ENCODE data around the gene TBX1. TPM values are rescaled to one million over a fixed set of nuclear protein-coding genes. Genes with fewer than 3 reads are reported as not detected.
A peak's percentile ranks its signal among the peaks of the same experiment; 100 is the strongest.

The TBX1 gene
- total RNA-seq, 2 experiments from 2014 or later: not detected

DNA sequence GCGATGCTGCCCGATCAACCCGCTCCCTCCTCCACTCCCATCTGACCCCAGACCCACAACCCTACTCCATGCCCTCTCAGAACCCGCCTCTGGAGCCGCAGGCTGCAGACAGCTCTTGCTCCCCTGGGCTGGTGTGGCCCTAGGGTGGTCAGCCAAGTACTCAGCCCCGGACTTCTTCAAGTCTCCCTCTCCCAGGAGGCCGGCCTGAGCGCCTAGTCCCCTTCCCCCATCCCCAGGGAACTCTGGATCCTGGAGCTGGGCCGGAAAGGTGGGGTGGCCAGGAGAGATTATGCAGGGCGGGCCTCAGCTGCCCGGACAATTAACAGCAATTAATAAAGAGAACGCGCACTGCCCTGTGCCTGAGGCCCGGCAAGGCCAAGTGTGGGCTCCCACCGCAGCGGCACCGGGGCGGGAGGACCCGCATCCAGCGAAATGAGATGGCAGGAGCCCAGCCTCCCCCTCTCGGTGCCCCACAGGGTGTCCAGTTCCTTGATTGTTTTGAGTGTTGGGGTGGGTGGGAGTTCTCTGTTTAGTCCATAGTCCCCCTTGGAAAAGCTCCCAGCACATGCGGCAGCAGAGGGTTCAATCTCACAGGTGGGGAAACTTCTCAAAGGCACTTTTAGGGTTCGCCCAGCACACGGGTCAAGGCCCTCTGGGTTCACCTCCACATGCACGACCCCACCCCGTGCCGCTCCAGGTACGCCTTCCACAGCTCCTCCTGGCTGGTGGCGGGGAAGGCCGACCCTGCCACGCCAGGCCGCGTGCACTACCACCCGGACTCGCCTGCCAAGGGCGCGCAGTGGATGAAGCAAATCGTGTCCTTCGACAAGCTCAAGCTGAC is 3.1 kb downstream of the TBX1 start:
- H3K4me1 Mint-ChIP-seq: peaks cover 20% of the 10 kb centered on the region
- DNase-seq: no peak
- intact Hi-C loops (cut with DNase I, micrococcal nuclease): no loop called here
- no peaks in the 10 kb centered on the region for H3K36me3 Mint-ChIP-seq (ENCODE audit: low read depth)
- ATAC-seq: no peak
- H3K27ac Mint-ChIP-seq: no peak overlapping the region
- ChIA-PET POLR2A (no interaction called here), CTCF (interaction anchor here (0.5 to 2.3 kb wide), 3 partner anchors 10 to 159 kb away, joined by 3 to 8 read pairs (median 4); no protein-coding TSS in a partner anchor)
- no peaks in the 10 kb centered on the region for H3K9me3 Mint-ChIP-seq (ENCODE audit: low read depth)
- no peak overlapping the region for H3K4me3 Mint-ChIP-seq
- H3K27me3 Mint-ChIP-seq: peaks cover 54% of the 10 kb centered on the region

DNA sequence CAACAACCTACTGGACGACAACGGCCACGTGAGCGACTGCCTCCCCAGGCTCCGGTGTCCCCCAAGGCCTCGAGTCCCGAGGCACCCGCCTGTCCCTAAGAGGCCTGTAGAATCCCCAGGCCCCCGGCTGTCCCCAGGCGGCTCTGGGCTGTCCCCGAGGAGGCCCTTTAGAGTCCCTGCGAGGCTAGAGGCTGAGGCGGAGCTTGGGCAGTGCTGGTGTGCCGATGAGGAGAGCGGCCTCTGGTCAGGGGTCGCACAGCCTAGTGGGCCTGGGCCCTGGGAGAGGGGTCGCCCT is 3.7 kb downstream of the TBX1 start:
- ChIA-PET POLR2A (no interaction called here), CTCF (interaction anchor here (0.5 to 2.3 kb wide), 2 partner anchors 34 to 158 kb away, joined by 3 to 8 read pairs; no protein-coding TSS in a partner anchor)
- Mint-ChIP-seq H3K9me3 (ENCODE audit: low read depth) (no peaks in the 10 kb centered on the region), H3K27ac (no peak overlapping the region), H3K4me1 (peaks cover 20% of the 10 kb centered on the region), H3K36me3 (ENCODE audit: low read depth) (no peaks in the 10 kb centered on the region), H3K27me3 (peaks cover 56% of the 10 kb centered on the region), H3K4me3 (no peak overlapping the region)
- intact Hi-C loops (cut with DNase I, micrococcal nuclease): no loop called here
- no peak for ATAC-seq
- DNase-seq: no peak

DNA sequence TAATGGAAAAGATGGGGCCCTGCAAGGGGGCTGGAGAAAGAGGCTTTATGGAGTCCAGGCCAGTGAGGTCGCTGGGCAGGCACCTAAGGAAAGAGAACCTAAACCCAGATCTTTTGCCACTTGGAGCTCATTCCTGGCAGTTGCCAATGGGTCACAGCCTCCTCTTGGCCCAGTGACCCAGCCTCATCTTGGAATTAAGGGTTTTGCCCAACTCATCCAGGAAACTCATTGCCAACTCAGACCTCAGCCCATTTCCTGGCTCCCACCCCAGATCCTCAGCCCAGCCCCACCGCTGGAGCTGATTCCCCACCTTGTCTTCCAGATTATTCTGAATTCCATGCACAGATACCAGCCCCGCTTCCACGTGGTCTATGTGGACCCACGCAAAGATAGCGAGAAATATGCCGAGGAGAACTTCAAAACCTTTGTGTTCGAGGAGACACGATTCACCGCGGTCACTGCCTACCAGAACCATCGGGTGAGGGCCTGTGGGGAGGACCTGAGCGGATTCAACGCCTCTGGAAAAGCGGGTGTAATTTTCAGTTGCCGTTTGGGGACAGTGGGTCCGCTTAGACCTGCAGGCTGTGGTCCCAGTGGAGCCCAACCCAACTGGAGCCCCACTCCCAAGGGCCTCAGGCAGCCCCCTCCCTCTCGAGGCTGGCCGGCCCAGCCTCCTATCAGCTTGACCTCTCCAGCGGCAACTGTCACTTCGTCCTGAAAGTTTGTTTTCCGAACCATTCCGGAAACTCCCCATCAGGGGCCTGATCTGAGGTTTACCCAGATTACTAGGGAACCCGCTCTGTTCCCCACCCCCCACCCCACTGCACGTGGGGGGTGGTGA is 4.3 kb downstream of the TBX1 start:
- DNase-seq (no peak), ATAC-seq (no peak)
- peaks cover 14% of the 10 kb centered on the region for H3K4me1 Mint-ChIP-seq
- H3K27me3 Mint-ChIP-seq: peaks cover 57% of the 10 kb centered on the region
- H3K9me3 Mint-ChIP-seq (ENCODE audit: low read depth): no peaks in the 10 kb centered on the region
- POLR2A ChIA-PET: no interaction called here
- no peak overlapping the region for H3K27ac Mint-ChIP-seq
- CTCF ChIA-PET: interaction anchor here (0.5 to 2.3 kb wide), 2 partner anchors 34 to 157 kb away, joined by 3 to 8 read pairs; no protein-coding TSS in a partner anchor
- no peak overlapping the region for H3K4me3 Mint-ChIP-seq
- H3K36me3 Mint-ChIP-seq (ENCODE audit: low read depth): no peaks in the 10 kb centered on the region
- intact Hi-C loops (cut with DNase I, micrococcal nuclease): loop anchor here in 1 of 2 experiments (5.0 kb wide), 1 partner anchor 33 kb away; no protein-coding TSS in a partner anchor

DNA sequence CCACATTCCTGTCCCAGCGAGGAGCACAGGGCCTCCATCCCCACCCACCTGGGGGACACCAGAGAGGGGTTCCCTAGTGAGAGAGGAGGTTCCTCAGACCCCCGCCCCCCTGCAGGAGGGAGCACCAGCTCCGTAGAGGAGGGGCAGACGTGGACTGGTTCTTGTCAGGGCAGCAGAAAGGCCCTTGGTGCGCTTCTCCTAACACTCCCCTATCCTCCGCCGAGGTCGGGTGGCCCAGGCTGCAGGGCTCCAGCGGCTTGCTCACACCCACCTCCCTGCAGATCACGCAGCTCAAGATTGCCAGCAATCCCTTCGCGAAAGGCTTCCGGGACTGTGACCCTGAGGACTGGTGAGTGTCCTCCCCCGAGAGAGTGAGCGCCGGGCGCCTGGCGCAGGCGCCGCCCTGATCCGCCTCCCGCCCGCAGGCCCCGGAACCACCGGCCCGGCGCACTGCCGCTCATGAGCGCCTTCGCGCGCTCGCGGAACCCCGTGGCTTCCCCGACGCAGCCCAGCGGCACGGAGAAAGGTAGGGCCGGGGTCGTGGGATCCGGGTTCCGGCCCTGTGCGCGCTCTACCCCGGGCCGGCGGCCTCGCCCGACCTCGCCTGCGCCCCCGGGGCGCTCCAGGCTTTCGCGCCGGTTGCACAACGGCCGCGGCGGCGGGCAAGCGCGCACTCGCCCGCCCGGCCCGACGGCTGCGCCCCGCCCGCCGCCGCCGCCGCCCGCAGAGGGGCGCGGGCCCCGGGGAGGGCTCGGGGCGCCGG is 5.1 kb downstream of the TBX1 start:
- POLR2A ChIA-PET: no interaction called here
- no peaks in the 10 kb centered on the region for H3K9me3 Mint-ChIP-seq (ENCODE audit: low read depth)
- H3K27ac Mint-ChIP-seq: no peak overlapping the region
- no peak overlapping the region for H3K4me3 Mint-ChIP-seq
- H3K4me1 Mint-ChIP-seq: peaks cover 9% of the 10 kb centered on the region
- peak; percentile 34 for DNase-seq
- H3K27me3 Mint-ChIP-seq: peaks cover 55% of the 10 kb centered on the region
- intact Hi-C loops (cut with DNase I, micrococcal nuclease): loop anchor here (2.0 to 5.0 kb wide), 2 partner anchors 33 to 35 kb away; no protein-coding TSS in a partner anchor
- peak; percentile 15 for ATAC-seq
- no peaks in the 10 kb centered on the region for H3K36me3 Mint-ChIP-seq (ENCODE audit: low read depth)
- CTCF ChIA-PET: no interaction called here

DNA sequence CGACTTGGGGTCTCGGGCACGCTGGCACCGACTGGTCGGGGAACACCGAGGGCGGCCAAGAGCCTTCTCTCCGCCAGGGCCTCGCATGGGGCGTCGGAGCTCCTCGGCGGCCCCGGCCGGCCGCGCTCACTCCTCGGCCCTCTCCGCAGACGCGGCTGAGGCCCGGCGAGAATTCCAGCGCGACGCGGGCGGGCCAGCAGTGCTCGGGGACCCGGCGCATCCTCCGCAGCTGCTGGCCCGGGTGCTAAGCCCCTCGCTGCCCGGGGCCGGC is 5.6 kb downstream of the TBX1 start:
- DNase-seq: no peak
- Mint-ChIP-seq H3K4me1 (peaks cover 9% of the 10 kb centered on the region), H3K27ac (no peak overlapping the region), H3K27me3 (peaks cover 55% of the 10 kb centered on the region), H3K36me3 (ENCODE audit: low read depth) (no peaks in the 10 kb centered on the region), H3K4me3 (no peak overlapping the region), H3K9me3 (ENCODE audit: low read depth) (no peaks in the 10 kb centered on the region)
- CTCF ChIA-PET: no interaction called here
- POLR2A ChIA-PET: no interaction called here
- no peak for ATAC-seq
- intact Hi-C loops (cut with DNase I, micrococcal nuclease): loop anchor here (2.0 to 5.0 kb wide), 2 partner anchors 34 to 35 kb away; no protein-coding TSS in a partner anchor

DNA sequence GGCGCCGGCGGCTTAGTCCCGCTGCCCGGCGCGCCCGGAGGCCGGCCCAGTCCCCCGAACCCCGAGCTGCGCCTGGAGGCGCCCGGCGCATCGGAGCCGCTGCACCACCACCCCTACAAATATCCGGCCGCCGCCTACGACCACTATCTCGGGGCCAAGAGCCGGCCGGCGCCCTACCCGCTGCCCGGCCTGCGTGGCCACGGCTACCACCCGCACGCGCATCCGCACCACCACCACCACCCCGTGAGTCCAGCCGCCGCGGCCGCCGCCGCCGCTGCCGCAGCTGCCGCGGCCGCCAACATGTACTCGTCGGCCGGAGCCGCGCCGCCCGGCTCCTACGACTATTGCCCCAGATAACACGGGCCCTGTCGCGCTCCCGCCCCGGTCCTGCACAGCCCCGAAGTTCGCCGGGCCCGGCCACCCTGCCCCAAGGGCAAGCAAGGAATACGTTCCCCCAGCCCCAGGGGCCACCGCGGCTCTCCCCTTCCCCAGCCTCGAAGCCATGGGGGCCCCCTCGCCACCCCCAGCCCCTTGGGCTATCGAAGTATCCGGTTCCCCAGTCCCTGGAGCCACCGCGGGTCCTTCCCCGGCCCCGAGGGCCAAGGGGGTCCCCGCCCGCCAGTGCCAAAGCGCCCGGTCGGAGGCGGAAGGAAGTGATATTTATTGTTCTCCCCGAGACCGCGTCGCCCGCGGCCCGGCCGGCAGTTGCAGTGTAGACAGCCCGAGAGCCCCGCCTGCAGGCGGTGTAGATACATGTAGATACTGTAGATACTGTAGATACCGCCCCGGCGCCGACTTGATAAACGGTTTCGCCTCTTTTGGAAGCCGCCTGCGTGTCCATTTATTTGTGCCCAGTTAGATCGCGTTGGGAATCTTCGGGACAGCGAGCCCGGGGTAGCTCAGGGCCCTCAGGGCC is 6.2 kb downstream of the TBX1 start:
- DNase-seq (peak; percentile 78), ATAC-seq (peak; percentile 88)
- Mint-ChIP-seq H3K9me3 (ENCODE audit: low read depth) (no peaks in the 10 kb centered on the region), H3K36me3 (ENCODE audit: low read depth) (no peaks in the 10 kb centered on the region), H3K4me3 (no peak overlapping the region), H3K27ac (no peak overlapping the region), H3K4me1 (peaks cover 7% of the 10 kb centered on the region), H3K27me3 (peaks cover 52% of the 10 kb centered on the region)
- ChIA-PET CTCF (interaction anchor here (0.6 kb wide), 1 partner anchor 11 kb away, joined by 3 read pairs; no protein-coding TSS in a partner anchor), POLR2A (no interaction called here)
- intact Hi-C loops (cut with DNase I, micrococcal nuclease): loop anchor here (2.0 to 5.0 kb wide), 2 partner anchors 34 to 36 kb away; no protein-coding TSS in a partner anchor

DNA sequence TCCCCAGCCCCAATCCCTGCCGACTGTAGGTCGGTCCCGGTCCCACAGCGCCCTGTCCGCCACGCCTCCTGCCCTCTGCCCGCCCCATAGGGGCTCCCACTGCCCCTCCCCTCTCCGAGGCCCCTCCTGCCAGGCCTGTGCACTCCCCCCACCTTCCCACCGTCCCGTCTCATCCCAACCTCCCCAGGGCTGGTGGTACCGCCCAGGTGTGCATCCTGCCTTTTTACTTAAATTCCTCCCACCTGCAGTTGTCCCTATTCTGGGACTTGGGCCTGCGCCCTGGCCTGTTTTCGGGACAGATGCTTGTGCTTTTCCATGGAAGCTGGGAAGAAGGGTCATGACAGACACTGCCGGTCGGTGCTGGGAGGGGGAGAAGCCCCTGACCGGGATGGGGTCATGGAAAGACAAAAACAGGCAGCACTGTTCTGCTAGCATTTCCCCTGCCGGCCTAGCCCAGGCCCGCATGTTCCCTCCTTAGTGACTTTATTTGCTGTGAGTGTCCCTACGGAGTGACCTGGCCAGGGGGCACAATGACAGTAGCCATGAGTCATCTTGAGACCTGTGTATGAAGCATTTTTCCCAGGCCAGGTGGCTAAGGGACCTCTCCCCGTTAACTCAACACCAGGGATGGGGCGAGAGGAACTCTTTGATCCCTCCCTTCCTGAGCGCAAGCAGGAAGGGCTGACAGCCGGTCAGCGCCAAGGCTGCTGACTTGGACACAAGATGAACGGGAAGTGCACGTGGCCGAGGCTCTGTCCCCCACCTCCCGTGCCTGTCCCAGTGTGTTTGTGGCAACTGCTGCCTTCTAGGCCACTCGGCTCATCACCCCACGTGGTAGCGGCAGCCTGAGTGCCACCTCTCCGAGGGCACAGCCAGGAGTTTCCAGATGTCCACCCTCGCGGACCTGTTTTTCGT is 7.1 kb downstream of the TBX1 start:
- Mint-ChIP-seq H3K36me3 (ENCODE audit: low read depth) (no peaks in the 10 kb centered on the region), H3K27ac (no peak overlapping the region), H3K27me3 (peaks cover 53% of the 10 kb centered on the region), H3K9me3 (ENCODE audit: low read depth) (no peaks in the 10 kb centered on the region), H3K4me1 (peaks cover 7% of the 10 kb centered on the region), H3K4me3 (no peak overlapping the region)
- intact Hi-C loops (cut with DNase I, micrococcal nuclease): loop anchor here (2.0 to 5.0 kb wide), 2 partner anchors 35 to 37 kb away; no protein-coding TSS in a partner anchor
- DNase-seq (no peak), ATAC-seq (peak; percentile 45)
- POLR2A ChIA-PET: no interaction called here
- CTCF ChIA-PET: interaction anchor here (0.6 kb wide), 1 partner anchor 12 kb away, joined by 3 read pairs; no protein-coding TSS in a partner anchor

DNA sequence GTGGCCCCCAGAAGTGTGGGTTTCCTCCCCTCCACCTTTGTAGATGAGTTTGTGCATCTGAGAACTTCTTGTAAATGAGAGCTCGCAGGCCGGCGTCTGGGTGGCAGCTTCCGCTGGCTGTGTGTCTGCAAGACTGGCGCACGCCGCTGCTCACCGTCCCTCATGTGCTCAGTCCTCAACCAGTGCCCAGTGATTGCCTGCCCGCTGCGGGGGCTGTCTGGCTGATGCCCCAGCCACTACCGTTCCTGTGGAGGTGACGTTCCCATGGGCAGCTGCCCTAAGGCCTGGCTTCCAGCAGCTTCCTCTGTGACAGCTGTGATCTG is 8.8 kb downstream of the TBX1 start:
- POLR2A ChIA-PET: no interaction called here
- Mint-ChIP-seq H3K4me1 (peaks cover 7% of the 10 kb centered on the region), H3K4me3 (no peak overlapping the region), H3K27me3 (peaks cover 58% of the 10 kb centered on the region), H3K9me3 (ENCODE audit: low read depth) (no peaks in the 10 kb centered on the region), H3K36me3 (ENCODE audit: low read depth) (no peaks in the 10 kb centered on the region), H3K27ac (no peak overlapping the region)
- no peak for ATAC-seq
- intact Hi-C loops (cut with DNase I, micrococcal nuclease): loop anchor here in 1 of 2 experiments (5.0 kb wide), 1 partner anchor 37 kb away; no protein-coding TSS in a partner anchor
- CTCF ChIA-PET: no interaction called here
- no peak for DNase-seq

DNA sequence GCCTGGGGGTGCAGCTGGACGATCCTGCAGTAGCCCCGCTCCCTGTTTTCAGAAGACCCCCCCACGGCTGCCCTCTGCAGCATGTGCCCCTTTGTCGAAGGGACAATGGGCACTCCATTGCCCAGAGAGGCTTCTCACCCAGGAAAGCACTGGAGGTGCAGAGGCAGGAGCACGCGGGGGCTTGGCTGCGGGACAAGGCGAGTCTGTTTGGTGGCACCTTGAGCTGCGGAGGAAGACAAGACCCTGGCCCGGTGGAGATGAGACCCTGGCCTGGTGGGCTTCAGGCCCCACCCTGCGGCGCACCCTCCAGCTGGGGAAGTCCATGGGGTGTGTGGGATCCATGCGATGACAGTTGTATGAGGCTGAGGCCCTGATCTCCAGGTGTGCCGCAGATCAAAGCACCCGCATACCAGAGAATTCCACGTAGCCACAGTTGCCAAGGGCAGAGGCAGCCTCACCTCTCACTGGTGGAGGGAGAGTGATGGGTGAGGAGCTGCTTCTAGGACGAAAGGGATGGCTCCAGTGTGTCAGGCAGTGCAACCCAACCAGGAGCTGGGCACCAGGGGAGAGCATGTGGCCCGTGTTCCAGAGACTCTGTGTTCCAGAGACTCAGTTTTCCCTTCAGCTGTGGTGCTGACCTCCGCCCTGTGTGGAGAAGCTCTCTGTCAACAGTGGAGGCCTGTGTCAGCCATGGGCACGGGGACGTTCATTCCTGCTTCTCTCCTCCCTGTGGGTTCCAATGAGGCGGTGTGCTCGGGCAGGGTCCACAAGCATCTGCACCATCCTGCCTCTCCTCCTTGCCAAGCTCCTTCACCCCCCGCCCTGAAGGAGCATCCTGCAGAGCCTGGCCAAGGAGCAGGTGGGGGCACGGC is 10.0 kb downstream of the TBX1 start:
- no peak overlapping the region for H3K4me3 Mint-ChIP-seq
- H3K36me3 Mint-ChIP-seq (ENCODE audit: low read depth): no peaks in the 10 kb centered on the region
- ATAC-seq (no peak), DNase-seq (no peak)
- intact Hi-C loops (cut with DNase I, micrococcal nuclease): no loop called here
- H3K27me3 Mint-ChIP-seq: peaks cover 50% of the 10 kb centered on the region
- H3K27ac Mint-ChIP-seq: no peak overlapping the region
- POLR2A ChIA-PET: interaction anchor here (0.6 kb wide), 1 partner anchor 17 kb away, joined by 3 read pairs; no protein-coding TSS in a partner anchor
- no peaks in the 10 kb centered on the region for H3K9me3 Mint-ChIP-seq (ENCODE audit: low read depth)
- peaks cover 5% of the 10 kb centered on the region for H3K4me1 Mint-ChIP-seq
- CTCF ChIA-PET: no interaction called here

Data from activated CD4-positive, alpha-beta T cell treated with anti-CD3 and anti-CD28 coated beads for 36 hours (primary cell).